Measurements from ENCODE around the gene AGPS. TPM values are rescaled to one million over a fixed set of nuclear protein-coding genes. Genes with fewer than 3 reads are reported as not detected.
A peak's percentile ranks its signal among the peaks of the same experiment; 100 is the strongest.

The AGPS gene
- total and polyA plus RNA-seq, 9 of the 15 experiments (the other 6 are each of a cell fraction or from before 2014, with no cell fraction given): 15.5 to 211 (median 63.1) TPM

GRCh38 chr2:177392373-177393202, at the start of gene AGPS (continued):
- TF ChIP-seq PRDM10 (IDR thresholded peaks at IDR 0.05; ENCODE audit: partially characterized antibody): peak; percentile 76
- TF ChIP-seq ZNF24 (IDR thresholded peaks at IDR 0.05): no peak; the same call in none of the 2 replicates
- no peak for TF ChIP-seq NUFIP1 (IDR thresholded peaks at IDR 0.05; ENCODE audit: partially characterized antibody)
- peak; percentile 61 for TF ChIP-seq MTF1 (CRISPR knock-in tag; IDR thresholded peaks at IDR 0.05; ENCODE audit: borderline replicate concordance)
- peak; percentile 96 for TF ChIP-seq SMAD4 (CRISPR knock-in tag; conservative IDR thresholded peaks at IDR 0.05)
- TF ChIP-seq TAF7 (tag; IDR thresholded peaks at IDR 0.05): peak; percentile 61
- no peak for TF ChIP-seq GTF2B (IDR thresholded peaks at IDR 0.05; ENCODE audit: extremely low read depth, insufficient read length)
- TF ChIP-seq ZFX (CRISPR knock-in tag; IDR thresholded peaks at IDR 0.05): peak; percentile 91
- peak; percentile 66; the same call in 1 of the 2 replicates for TF ChIP-seq ZNF511 (CRISPR knock-in tag; IDR thresholded peaks at IDR 0.05)
- no peak for TF ChIP-seq HMG20B (CRISPR knock-in tag; IDR thresholded peaks at IDR 0.05)
- peak; percentile 87 for TF ChIP-seq MTA1 (IDR thresholded peaks at IDR 0.05; ENCODE audit: borderline replicate concordance)
- TF ChIP-seq ZNF696 (CRISPR knock-in tag; conservative IDR thresholded peaks at IDR 0.05): no peak
- TF ChIP-seq ZNF77 (CRISPR knock-in tag; IDR thresholded peaks at IDR 0.05): no peak
- no peak for TF ChIP-seq PHB2 (IDR thresholded peaks at IDR 0.05; ENCODE audit: low read depth)
- peak; percentile 73; the same call in 1 of the 2 replicates for TF ChIP-seq SAFB (IDR thresholded peaks at IDR 0.05; ENCODE audit: borderline replicate concordance, low read depth, low read length)
- TF ChIP-seq HDGF (IDR thresholded peaks at IDR 0.05): no peak
- TF ChIP-seq IRF2 (CRISPR knock-in tag; IDR thresholded peaks at IDR 0.05): no peak; the same call in 1 of the 2 replicates
- peak; percentile 94 for TF ChIP-seq CCNT2 (IDR thresholded peaks at IDR 0.05; ENCODE audit: borderline replicate concordance, extremely low read depth, insufficient read length, low read depth, low read length)
- peak; percentile 61; the same call in 1 of the 2 replicates for TF ChIP-seq SOX6 (IDR thresholded peaks at IDR 0.05)
- peak; percentile 79 for TF ChIP-seq SMAD3 (CRISPR knock-in tag; conservative IDR thresholded peaks at IDR 0.05)
- TF ChIP-seq BACH1 (tag; IDR thresholded peaks at IDR 0.05): no peak
- no peak for TF ChIP-seq MITF (IDR thresholded peaks at IDR 0.05)
